Stimulated activated naive CD4-positive, alpha-beta T cell treated with Interleukin-2 at 50 U/mL for 16 hours (primary cell): ENCODE measurements around the gene ADCY9.
"Not testable (repeated sequence)": the region's sequence is repeated elsewhere in the genome, so short reads cannot be mapped to it uniquely, and the experiment has no call there.

Experiments
- DNase-seq: peaks from one replicate; lab custom pipeline; 2025; lab: John Stamatoyannopoulos, UW

The ADCY9 gene

GRCh38 chr16:3974751-3975150 is 141.5 kb downstream of the ADCY9 start:
- DNase-seq = no peak

GRCh38 chr16:3971706-3972105 is 144.5 kb downstream of the ADCY9 start:
- DNase-seq = no peak

DNA sequence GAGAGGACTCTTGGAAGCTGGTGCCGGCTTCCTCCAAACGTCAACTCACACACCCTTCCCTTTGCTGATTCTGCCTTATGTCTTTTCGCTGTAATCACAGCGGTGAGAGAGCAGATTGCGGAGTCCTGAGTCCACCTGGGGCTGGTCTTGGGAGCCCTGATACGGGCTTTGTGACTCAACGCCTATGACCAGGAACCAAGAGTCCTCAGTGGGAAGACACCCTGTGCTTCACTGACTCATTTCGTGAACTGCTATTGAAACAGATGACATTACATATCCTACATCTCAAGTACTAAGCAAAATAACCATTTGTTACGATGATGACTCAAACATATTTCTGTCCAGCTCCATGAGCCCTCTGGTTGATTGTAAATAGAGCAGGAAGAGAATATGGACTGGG is 145.0 kb downstream of the ADCY9 start:
- DNase-seq = no peak

GRCh38 chr16:3968551-3968950 is 147.7 kb downstream of the ADCY9 start:
- no peak for DNase-seq

DNA sequence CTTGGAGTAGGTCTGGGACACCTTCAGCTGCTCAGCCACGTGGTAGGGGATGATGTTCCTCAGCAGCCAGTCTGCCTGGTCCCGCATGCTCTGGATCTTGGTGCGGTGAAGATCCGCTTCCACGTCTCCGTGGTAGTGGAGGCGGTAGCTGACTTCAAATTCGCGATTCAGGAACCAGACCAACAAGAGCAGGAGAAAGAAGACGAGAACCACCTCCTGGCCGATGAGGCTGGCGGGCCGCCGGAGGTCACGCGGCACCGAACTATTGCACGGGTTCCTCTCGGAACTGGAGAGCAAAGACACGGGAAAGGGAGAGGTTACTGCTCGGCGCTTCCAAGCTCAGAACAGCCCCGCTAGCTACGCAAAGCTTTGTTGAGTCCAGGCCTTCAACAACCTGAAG is 149.6 kb downstream of the ADCY9 start:
- DNase-seq = no peak

GRCh38 chr16:3965781-3966582 is 150.3 kb downstream of the ADCY9 start:
- DNase-seq = no peak

DNA sequence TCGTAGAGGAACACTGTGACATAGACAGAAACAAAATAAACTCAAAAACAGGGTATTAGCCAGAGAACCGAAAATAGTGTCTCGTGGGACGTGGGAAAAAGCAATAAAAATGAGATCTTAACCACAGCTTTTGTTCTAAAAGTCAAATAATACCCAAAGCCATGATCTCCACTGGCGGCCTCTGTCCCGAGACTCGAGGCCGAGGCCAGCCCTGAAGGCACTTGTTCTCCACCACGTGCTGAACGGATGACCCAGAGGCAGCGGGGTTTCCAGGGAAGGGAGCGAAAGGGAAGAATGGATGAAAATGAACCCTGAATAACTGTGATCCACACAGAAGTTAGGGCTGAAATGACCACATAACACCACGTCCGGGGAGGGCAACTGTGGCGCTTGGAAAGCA is 150.9 kb downstream of the ADCY9 start:
- DNase-seq = no peak

DNA sequence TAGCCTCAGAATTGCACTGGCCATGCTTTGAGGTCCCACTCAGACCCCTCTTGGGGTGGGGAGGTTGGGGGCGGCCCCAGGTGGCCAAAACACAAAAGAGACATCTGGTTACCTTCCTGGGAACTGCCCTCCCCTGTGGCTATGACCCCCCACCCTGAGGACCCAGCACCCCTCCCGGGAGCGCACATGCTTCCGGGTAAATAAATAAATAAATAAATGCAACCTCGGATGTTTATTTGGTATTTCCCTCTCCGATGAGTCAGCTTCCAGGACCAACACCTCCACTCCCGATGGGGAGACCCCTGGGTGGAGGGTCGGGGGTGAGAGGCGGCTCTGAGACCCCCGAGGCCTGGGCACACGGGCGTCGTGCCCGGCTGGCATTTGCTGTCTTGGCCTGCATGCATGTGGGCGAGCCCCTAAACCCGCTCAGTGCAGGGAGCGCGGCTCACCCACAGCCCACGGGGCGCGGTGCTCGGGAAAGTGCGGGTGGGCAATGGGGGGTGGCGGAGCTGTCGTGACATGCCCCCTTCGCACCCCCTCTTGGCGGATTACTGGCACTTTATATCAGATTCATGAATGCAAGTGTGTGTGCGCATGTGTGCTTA is 151.5 kb downstream of the ADCY9 start:
- DNase-seq = no peak

DNA sequence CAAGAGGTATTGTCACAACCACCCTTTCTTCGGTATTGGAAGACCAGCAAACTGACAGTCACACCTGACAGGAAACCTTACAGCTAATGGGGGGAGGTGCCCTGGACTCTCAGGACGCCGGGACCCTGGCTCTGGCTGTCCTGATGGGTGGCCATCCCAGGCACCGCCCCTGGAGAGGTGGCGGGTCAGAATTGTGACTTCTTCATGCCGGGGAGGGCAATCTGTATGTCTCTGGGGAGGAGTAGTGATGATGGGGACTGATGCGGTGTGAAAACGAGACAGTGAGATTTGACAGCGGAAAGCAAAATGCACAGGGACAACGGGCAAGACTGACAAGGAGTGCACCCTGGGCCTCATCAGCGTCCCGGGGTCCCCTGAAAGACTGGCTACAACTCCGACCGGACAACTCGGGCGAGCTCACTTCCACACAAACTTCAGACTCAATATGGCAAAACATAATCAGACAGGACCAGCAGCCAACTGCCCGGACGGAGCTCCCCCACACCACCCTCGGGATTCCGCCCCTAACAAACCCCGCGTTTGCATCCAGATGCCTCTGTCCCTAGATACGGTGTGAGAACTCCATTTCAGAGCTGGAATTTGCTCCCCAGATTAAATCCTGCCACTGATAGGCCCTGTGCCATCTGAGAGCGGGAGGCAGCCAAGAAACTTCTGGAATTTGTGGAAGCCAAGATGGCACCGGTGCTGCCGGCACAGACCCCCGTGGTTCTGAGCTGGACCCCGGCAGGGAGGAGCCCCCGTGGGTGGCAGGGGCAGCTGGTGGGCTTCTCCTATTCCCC is 152.2 kb downstream of the ADCY9 start:
- no peak for DNase-seq

GRCh38 chr16:3963203-3963602 is 153.0 kb downstream of the ADCY9 start:
- peak; percentile 12 for DNase-seq

DNA sequence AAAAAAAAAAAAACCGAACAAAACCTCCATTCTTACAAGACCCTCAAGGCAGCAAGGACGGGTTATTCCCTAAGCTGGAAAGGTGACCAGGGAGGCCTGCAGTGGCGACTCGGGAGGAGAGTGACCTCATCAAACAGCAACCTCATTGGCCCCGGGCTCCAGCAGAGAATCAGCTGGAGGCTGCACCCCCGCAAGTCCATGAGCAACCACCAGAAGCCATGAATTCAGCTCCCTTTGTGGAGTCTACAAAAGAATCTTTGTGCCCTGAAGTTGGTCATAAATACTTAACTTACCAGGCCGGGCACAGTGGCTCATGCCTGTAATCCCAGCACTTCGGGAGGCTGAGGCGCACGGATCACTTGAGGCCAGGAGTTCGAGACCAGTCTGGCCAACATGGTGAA is 154.8 kb downstream of the ADCY9 start:
- DNase-seq = no peak

GRCh38 chr16:3959926-3960590 is 156.2 kb downstream of the ADCY9 start:
- DNase-seq = not testable (repeated sequence)

GRCh38 chr16:3959148-3959547 is 157.1 kb downstream of the ADCY9 start:
- DNase-seq = no peak

DNA sequence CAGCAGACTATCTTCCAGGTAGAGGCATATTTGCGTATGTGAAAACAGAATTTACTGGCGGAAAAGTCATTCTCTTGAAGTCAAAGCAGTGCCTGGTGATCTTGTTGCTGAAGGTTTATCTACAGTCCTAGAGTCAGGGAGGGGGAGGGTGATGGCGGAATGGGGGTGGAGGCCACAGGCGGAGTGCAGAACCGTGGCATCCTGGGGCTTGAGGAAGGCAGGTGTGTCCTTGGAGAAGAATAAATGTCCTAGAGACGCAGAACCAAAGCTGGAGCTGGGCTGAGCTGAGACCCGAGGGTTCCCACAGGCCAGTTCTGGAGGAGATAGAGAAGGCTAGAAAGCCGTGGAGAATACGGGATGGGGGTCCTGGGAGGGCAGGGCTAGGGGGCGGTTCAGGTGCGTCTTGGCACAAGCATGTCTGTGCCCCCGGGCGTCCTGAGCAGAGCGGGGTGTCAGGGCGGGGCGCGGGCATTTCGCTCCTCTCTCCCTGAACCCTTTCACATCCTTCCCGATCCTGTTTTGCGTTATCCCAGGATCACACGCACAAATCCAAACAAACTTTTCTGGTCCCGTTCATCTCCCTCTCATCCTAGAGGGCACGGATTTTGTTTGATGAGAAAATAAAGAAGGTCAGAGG is 158.8 kb downstream of the ADCY9 start:
- DNase-seq = no peak

- no peak for DNase-seq
Measured at GRCh38 chr16:3954411-3954921, 161.8 kb downstream of the ADCY9 start.

- no peak for DNase-seq
Measured at GRCh38 chr16:3953728-3954410, 162.4 kb downstream of the ADCY9 start.

DNA sequence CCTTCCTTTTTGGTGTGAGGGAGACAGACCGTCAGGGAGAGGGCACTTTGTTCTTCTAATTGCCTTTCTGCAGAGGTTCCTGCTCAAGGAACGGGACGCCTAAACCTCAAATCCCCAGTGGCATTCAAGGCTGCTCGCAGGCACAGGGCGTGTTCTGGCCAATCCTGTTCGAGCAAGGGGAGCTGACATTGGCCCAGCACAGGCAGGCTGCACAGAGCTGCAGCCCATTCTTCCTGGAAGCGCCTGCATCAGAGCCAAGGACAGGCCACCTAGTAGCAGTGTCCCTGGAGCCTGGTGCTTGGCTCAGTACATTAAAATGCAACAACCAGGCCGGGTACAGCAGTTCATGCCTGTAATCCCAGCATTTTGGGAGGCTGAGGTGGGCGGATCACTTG is 163.5 kb downstream of the ADCY9 start:
- no peak for DNase-seq

- no peak for DNase-seq
Measured at GRCh38 chr16:3951861-3952736, 164.1 kb downstream of the ADCY9 start.

GRCh38 chr16:3951380-3951779 is 164.9 kb downstream of the ADCY9 start:
- not testable (repeated sequence) for DNase-seq
